ENCODE data around the gene TMPRSS11F.

GRCh38 chr4:68109868-68110267, 19.8 kb downstream of the TMPRSS11F start:
- TF ChIP-seq POLR2AphosphoS5 (IDR thresholded peaks at IDR 0.05; ENCODE audit: borderline replicate concordance, low read depth, low read length) (no peak; the same call in 1 of the 2 replicates), EZH2 (IDR thresholded peaks at IDR 0.05) (no peak)
